GM23338 (cell line): ENCODE results near the gene CDC42EP2.

Experiments
- CREB1 ChIP-seq: fragments of 250-450 bp; sonication (Bioruptor Pico); IDR thresholded peaks from 2 replicates; pipeline ENCODE4 v1.5.0; 2020; ENCODE audit warnings: low read depth, mild to moderate bottlenecking, moderate library complexity
- EZH2 ChIP-seq: fragments of 200-600 bp; sonication (generic); IDR thresholded peaks from one replicate; pipeline ENCODE4 v1.8.0; 2017; ENCODE audit warnings: antibody characterized with exemption, mild to moderate bottlenecking, low read depth; ENCODE audit not compliant: unreplicated experiment
- EZH2phosphoT487 ChIP-seq: fragments of 200-600 bp; sonication (generic); IDR thresholded peaks from one replicate; pipeline ENCODE4 v1.8.1; 2018; ENCODE audit warnings: antibody characterized with exemption; ENCODE audit not compliant: unreplicated experiment
- NANOG ChIP-seq: IDR thresholded peaks from 2 replicates; pipeline ENCODE4 v1.6.1; 2016; ENCODE audit warnings: antibody characterized with exemption, borderline replicate concordance
- POLR2AphosphoS5 ChIP-seq: IDR thresholded peaks from 2 replicates; pipeline ENCODE4 v1.6.1; 2016; ENCODE audit warnings: antibody characterized with exemption, low read depth
- ZNF114 ChIP-seq: fragments of 250-450 bp; sonication (Bioruptor Pico); IDR thresholded peaks from 2 replicates; pipeline ENCODE4 v1.5.0; 2020; ENCODE audit warnings: mild to moderate bottlenecking, moderate library complexity
- ZNF331 ChIP-seq: fragments of 250-450 bp; sonication (Bioruptor Pico); IDR thresholded peaks from 2 replicates; pipeline ENCODE4 v1.5.0; 2020; ENCODE audit warnings: low read depth, mild to moderate bottlenecking, moderate library complexity
- TF ChIP-seq, protein P1 (sequence below), 2 experiments: fragments of 200-600 bp in 1 of 2; sonication (generic) in 1 of 2; conservative IDR thresholded peaks; 2 replicates each; pipeline versions ENCODE4 v1.5.1 to v1.6.1; 2016 to 2017; ENCODE audit warnings: antibody characterized with exemption in 2 of 2, low read depth in 2 of 2, mild to moderate bottlenecking in 2 of 2, moderate library complexity in 1 of 2
- TF ChIP-seq, protein P2 (sequence below): IDR thresholded peaks from one replicate; pipeline ENCODE4 v1.6.1; 2018; ENCODE audit warnings: antibody characterized with exemption; ENCODE audit not compliant: unreplicated experiment
- TF ChIP-seq, protein P3 (sequence below): fragments of 250-450 bp; sonication (Bioruptor Pico); IDR thresholded peaks from 2 replicates; pipeline ENCODE4 v1.5.0; 2020; ENCODE audit warnings: mild to moderate bottlenecking, moderate library complexity

DNA sequence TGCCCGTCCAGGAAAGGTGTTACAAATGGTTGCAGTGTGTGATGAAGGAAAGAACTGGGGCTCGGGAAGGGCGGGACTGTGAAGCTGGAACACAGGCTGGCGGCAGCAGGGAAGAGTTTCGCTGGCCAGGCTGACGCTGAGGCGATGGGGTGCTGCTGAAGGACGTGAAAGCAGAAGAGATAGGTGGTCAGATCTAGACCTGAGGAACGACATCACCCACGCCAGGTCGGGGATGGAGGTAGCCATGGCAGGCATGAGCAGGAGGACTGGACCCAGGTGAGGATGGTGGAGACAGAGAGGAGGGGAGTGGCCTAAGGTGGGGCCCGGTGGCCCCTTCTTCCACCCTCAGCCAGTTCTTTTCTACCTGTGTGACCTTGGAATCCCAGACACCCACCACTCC, 9.1 kb downstream of the CDC42EP2 start:
- TF ChIP-seq NANOG (no peak), EZH2phosphoT487 (no peak), CREB1 (CRISPR knock-in tag) (no peak), POLR2AphosphoS5 (peak; percentile 64), ZNF331 (no peak), EZH2 (no peak), ZNF114 (CRISPR knock-in tag) (no peak)
- TF ChIP-seq, protein P1, sequence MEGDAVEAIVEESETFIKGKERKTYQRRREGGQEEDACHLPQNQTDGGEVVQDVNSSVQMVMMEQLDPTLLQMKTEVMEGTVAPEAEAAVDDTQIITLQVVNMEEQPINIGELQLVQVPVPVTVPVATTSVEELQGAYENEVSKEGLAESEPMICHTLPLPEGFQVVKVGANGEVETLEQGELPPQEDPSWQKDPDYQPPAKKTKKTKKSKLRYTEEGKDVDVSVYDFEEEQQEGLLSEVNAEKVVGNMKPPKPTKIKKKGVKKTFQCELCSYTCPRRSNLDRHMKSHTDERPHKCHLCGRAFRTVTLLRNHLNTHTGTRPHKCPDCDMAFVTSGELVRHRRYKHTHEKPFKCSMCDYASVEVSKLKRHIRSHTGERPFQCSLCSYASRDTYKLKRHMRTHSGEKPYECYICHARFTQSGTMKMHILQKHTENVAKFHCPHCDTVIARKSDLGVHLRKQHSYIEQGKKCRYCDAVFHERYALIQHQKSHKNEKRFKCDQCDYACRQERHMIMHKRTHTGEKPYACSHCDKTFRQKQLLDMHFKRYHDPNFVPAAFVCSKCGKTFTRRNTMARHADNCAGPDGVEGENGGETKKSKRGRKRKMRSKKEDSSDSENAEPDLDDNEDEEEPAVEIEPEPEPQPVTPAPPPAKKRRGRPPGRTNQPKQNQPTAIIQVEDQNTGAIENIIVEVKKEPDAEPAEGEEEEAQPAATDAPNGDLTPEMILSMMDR (conservative IDR thresholded peaks at IDR 0.05; ENCODE audit: low read depth in 2 of 2) = no peak
- TF ChIP-seq, protein P2, sequence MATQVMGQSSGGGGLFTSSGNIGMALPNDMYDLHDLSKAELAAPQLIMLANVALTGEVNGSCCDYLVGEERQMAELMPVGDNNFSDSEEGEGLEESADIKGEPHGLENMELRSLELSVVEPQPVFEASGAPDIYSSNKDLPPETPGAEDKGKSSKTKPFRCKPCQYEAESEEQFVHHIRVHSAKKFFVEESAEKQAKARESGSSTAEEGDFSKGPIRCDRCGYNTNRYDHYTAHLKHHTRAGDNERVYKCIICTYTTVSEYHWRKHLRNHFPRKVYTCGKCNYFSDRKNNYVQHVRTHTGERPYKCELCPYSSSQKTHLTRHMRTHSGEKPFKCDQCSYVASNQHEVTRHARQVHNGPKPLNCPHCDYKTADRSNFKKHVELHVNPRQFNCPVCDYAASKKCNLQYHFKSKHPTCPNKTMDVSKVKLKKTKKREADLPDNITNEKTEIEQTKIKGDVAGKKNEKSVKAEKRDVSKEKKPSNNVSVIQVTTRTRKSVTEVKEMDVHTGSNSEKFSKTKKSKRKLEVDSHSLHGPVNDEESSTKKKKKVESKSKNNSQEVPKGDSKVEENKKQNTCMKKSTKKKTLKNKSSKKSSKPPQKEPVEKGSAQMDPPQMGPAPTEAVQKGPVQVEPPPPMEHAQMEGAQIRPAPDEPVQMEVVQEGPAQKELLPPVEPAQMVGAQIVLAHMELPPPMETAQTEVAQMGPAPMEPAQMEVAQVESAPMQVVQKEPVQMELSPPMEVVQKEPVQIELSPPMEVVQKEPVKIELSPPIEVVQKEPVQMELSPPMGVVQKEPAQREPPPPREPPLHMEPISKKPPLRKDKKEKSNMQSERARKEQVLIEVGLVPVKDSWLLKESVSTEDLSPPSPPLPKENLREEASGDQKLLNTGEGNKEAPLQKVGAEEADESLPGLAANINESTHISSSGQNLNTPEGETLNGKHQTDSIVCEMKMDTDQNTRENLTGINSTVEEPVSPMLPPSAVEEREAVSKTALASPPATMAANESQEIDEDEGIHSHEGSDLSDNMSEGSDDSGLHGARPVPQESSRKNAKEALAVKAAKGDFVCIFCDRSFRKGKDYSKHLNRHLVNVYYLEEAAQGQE = no peak
- TF ChIP-seq, protein P3, sequence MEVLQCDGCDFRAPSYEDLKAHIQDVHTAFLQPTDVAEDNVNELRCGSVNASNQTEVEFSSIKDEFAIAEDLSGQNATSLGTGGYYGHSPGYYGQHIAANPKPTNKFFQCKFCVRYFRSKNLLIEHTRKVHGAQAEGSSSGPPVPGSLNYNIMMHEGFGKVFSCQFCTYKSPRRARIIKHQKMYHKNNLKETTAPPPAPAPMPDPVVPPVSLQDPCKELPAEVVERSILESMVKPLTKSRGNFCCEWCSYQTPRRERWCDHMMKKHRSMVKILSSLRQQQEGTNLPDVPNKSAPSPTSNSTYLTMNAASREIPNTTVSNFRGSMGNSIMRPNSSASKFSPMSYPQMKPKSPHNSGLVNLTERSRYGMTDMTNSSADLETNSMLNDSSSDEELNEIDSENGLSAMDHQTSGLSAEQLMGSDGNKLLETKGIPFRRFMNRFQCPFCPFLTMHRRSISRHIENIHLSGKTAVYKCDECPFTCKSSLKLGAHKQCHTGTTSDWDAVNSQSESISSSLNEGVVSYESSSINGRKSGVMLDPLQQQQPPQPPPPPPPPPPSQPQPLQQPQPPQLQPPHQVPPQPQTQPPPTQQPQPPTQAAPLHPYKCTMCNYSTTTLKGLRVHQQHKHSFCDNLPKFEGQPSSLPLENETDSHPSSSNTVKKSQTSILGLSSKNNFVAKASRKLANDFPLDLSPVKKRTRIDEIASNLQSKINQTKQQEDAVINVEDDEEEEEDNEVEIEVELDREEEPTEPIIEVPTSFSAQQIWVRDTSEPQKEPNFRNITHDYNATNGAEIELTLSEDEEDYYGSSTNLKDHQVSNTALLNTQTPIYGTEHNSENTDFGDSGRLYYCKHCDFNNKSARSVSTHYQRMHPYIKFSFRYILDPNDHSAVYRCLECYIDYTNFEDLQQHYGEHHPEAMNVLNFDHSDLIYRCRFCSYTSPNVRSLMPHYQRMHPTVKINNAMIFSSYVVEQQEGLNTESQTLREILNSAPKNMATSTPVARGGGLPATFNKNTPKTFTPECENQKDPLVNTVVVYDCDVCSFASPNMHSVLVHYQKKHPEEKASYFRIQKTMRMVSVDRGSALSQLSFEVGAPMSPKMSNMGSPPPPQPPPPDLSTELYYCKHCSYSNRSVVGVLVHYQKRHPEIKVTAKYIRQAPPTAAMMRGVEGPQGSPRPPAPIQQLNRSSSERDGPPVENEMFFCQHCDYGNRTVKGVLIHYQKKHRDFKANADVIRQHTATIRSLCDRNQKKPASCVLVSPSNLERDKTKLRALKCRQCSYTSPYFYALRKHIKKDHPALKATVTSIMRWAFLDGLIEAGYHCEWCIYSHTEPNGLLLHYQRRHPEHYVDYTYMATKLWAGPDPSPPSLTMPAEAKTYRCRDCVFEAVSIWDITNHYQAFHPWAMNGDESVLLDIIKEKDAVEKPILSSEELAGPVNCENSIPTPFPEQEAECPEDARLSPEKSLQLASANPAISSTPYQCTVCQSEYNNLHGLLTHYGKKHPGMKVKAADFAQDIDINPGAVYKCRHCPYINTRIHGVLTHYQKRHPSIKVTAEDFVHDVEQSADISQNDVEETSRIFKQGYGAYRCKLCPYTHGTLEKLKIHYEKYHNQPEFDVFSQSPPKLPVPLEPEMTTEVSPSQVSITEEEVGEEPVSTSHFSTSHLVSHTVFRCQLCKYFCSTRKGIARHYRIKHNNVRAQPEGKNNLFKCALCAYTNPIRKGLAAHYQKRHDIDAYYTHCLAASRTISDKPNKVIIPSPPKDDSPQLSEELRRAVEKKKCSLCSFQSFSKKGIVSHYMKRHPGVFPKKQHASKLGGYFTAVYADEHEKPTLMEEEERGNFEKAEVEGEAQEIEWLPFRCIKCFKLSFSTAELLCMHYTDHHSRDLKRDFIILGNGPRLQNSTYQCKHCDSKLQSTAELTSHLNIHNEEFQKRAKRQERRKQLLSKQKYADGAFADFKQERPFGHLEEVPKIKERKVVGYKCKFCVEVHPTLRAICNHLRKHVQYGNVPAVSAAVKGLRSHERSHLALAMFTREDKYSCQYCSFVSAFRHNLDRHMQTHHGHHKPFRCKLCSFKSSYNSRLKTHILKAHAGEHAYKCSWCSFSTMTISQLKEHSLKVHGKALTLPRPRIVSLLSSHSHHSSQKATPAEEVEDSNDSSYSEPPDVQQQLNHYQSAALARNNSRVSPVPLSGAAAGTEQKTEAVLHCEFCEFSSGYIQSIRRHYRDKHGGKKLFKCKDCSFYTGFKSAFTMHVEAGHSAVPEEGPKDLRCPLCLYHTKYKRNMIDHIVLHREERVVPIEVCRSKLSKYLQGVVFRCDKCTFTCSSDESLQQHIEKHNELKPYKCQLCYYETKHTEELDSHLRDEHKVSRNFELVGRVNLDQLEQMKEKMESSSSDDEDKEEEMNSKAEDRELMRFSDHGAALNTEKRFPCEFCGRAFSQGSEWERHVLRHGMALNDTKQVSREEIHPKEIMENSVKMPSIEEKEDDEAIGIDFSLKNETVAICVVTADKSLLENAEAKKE (CRISPR knock-in tag) = no peak
